GM18511 (cell line): ENCODE measurements around the gene VKORC1L1.
"Not testable (repeated sequence)": the region's sequence is repeated elsewhere in the genome, so short reads cannot be mapped to it uniquely, and the experiment has no call there.

Source experiments
- ATAC-seq: cut with Tn5 transposase; IDR thresholded peaks from one replicate; pipeline ENCODE4 v1.9.1; 2021; ENCODE audit warnings: mild to moderate bottlenecking, moderate library complexity; ENCODE audit not compliant: unreplicated experiment

The VKORC1L1 gene

GRCh38 chr7:65927489-65928448, 54.9 kb downstream of the VKORC1L1 start:
- ATAC-seq = no peak

GRCh38 chr7:65931685-65932084, 58.8 kb downstream of the VKORC1L1 start:
- no peak for ATAC-seq

GRCh38 chr7:65937296-65937695, 64.4 kb downstream of the VKORC1L1 start:
- no peak for ATAC-seq

GRCh38 chr7:65938336-65938895, 65.5 kb downstream of the VKORC1L1 start:
- ATAC-seq = no peak

- not testable (repeated sequence) for ATAC-seq
Measured at GRCh38 chr7:65945787-65946186, 72.9 kb downstream of the VKORC1L1 start.

- ATAC-seq = no peak
Measured at GRCh38 chr7:65946904-65947303, 74.0 kb downstream of the VKORC1L1 start.

- no peak for ATAC-seq
Measured at GRCh38 chr7:65951837-65952578, 79.1 kb downstream of the VKORC1L1 start.

- ATAC-seq = no peak
Measured at GRCh38 chr7:65953001-65953720, 80.3 kb downstream of the VKORC1L1 start.

GRCh38 chr7:65953890-65954450, 81.1 kb downstream of the VKORC1L1 start:
- ATAC-seq = no peak

- ATAC-seq = no peak
Measured at GRCh38 chr7:65955718-65956117, 82.8 kb downstream of the VKORC1L1 start.

- no peak for ATAC-seq
Measured at GRCh38 chr7:65960351-65961074, 87.6 kb downstream of the VKORC1L1 start.

- ATAC-seq = no peak
Measured at GRCh38 chr7:65962033-65962432, 89.2 kb downstream of the VKORC1L1 start.

- ATAC-seq = not testable (repeated sequence)
Measured at GRCh38 chr7:65964671-65965070, 91.8 kb downstream of the VKORC1L1 start.

- ATAC-seq = no peak
Measured at GRCh38 chr7:65966146-65966545, 93.3 kb downstream of the VKORC1L1 start.

GRCh38 chr7:65967361-65968155, 94.7 kb downstream of the VKORC1L1 start:
- ATAC-seq = no peak

GRCh38 chr7:65968256-65969185, 95.6 kb downstream of the VKORC1L1 start:
- no peak for ATAC-seq

GRCh38 chr7:65971021-65971420, 98.1 kb downstream of the VKORC1L1 start:
- ATAC-seq = no peak

- ATAC-seq = no peak
Measured at GRCh38 chr7:65972976-65973375, 100.1 kb downstream of the VKORC1L1 start.
